HepG2 (cell line): Measurements from ENCODE around the gene USP5. TPM values are rescaled to one million over a fixed set of nuclear protein-coding genes. Genes with fewer than 3 reads are reported as not detected.

Experiments
- CAMTA2 ChIP-seq: sonication (generic); formaldehyde crosslinking; IDR thresholded peaks from 2 replicates; pipeline ENCODE4 v1.4.0; 2020; ENCODE audit warnings: mild to moderate bottlenecking, missing genetic modification reagents, borderline replicate concordance
- CBFB ChIP-seq: sonication (generic); formaldehyde crosslinking; IDR thresholded peaks from 2 replicates; pipeline ENCODE4 v1.4.0; 2020; ENCODE audit warnings: missing genetic modification reagents
- CREBL2 ChIP-seq: sonication (generic); formaldehyde crosslinking; IDR thresholded peaks from 2 replicates; pipeline ENCODE4 v1.8.1; 2023; ENCODE audit warnings: missing genetic modification reagents, mild to moderate bottlenecking, borderline replicate concordance
- FOSL1 ChIP-seq: sonication (generic); formaldehyde crosslinking; IDR thresholded peaks from 2 replicates; pipeline ENCODE4 v1.9.0; 2021; ENCODE audit warnings: missing genetic modification reagents, borderline replicate concordance
- IKZF5 ChIP-seq: IDR thresholded peaks from 2 replicates; pipeline ENCODE4 v1.6.1; 2018; ENCODE audit warnings: missing genetic modification reagents, mild to moderate bottlenecking, missing compliant biosample characterization
- IRX3 ChIP-seq: sonication (generic); formaldehyde crosslinking; IDR thresholded peaks from 2 replicates; pipeline ENCODE4 v1.8.1; 2023; ENCODE audit warnings: mild to moderate bottlenecking, low read depth, missing genetic modification reagents, borderline replicate concordance
- ISX ChIP-seq: sonication (generic); formaldehyde crosslinking; conservative IDR thresholded peaks from 2 replicates; pipeline ENCODE4 v1.5.0; 2020; ENCODE audit warnings: missing genetic modification reagents
- KAT7 ChIP-seq: IDR thresholded peaks from 2 replicates; pipeline ENCODE4 v1.6.1; 2018; ENCODE audit warnings: borderline replicate concordance, missing compliant biosample characterization
- NCOA5 ChIP-seq: sonication (generic); formaldehyde crosslinking; IDR thresholded peaks from 2 replicates; pipeline ENCODE4 v1.4.0; 2020; ENCODE audit warnings: missing genetic modification reagents
- NFKBIZ ChIP-seq: IDR thresholded peaks from 2 replicates; pipeline ENCODE4 v1.6.1; 2018; ENCODE audit warnings: missing genetic modification reagents, missing compliant biosample characterization
- PITX1 ChIP-seq: sonication (generic); formaldehyde crosslinking; IDR thresholded peaks from 2 replicates; pipeline ENCODE4 v1.5.1; 2020; ENCODE audit warnings: mild to moderate bottlenecking, missing genetic modification reagents
- SOX13 ChIP-seq, 3 experiments: fragments of 450-650 bp in 1 of 3; sonication (generic) in 1 of 3; formaldehyde crosslinking in 1 of 3; IDR thresholded peaks in 2 of 3; conservative IDR thresholded peaks in 1 of 3; 2 replicates each; pipeline versions ENCODE4 v1.5.0 to v1.6.1; 2016 to 2020; ENCODE audit warnings: antibody characterized with exemption in 1 of 3, mild to moderate bottlenecking in 1 of 3, missing compliant biosample characterization in 1 of 3, missing genetic modification reagents in 1 of 3, moderate library complexity in 1 of 3
- STAT6 ChIP-seq: sonication (generic); formaldehyde crosslinking; IDR thresholded peaks from 2 replicates; pipeline ENCODE4 v1.4.0; 2020; ENCODE audit warnings: missing genetic modification reagents, mild to moderate bottlenecking, borderline replicate concordance
- XBP1 ChIP-seq: sonication (generic); formaldehyde crosslinking; IDR thresholded peaks from 2 replicates; pipeline ENCODE4 v1.5.0; 2020; ENCODE audit warnings: missing genetic modification reagents
- YEATS2 ChIP-seq: sonication (generic); formaldehyde crosslinking; IDR thresholded peaks from 2 replicates; pipeline ENCODE4 v1.4.0; 2020; ENCODE audit warnings: missing genetic modification reagents, borderline replicate concordance
- ZC3H13 ChIP-seq: sonication (generic); formaldehyde crosslinking; IDR thresholded peaks from 2 replicates; pipeline ENCODE4 v1.8.1; 2023; ENCODE audit warnings: mild to moderate bottlenecking, missing genetic modification reagents, moderate library complexity
- ZFP36L2 ChIP-seq: sonication (generic); formaldehyde crosslinking; IDR thresholded peaks from 2 replicates; pipeline ENCODE4 v1.4.0; 2020; ENCODE audit warnings: missing genetic modification reagents
- ZKSCAN1 ChIP-seq: fragments of 150-350 bp; IDR thresholded peaks from 2 replicates; pipeline ENCODE4 v1.6.1; 2014; ENCODE audit warnings: low read length
- ZNF205 ChIP-seq: IDR thresholded peaks from 2 replicates; pipeline ENCODE4 v1.6.1; 2018; ENCODE audit warnings: missing biosample characterization, missing genetic modification reagents
- ZNF260 ChIP-seq: sonication (generic); formaldehyde crosslinking; IDR thresholded peaks from 2 replicates; pipeline ENCODE4 v1.4.0; 2020; ENCODE audit warnings: missing genetic modification reagents, low read depth, mild to moderate bottlenecking, borderline replicate concordance
- ZNF331 ChIP-seq: sonication (generic); formaldehyde crosslinking; IDR thresholded peaks from 2 replicates; pipeline ENCODE4 v1.4.0; 2020; ENCODE audit warnings: missing genetic modification reagents
- ZNF512 ChIP-seq: sonication (generic); formaldehyde crosslinking; IDR thresholded peaks from 2 replicates; pipeline ENCODE4 v1.4.0; 2020; ENCODE audit warnings: mild to moderate bottlenecking, missing genetic modification reagents
- ZNF75D ChIP-seq: sonication (generic); formaldehyde crosslinking; IDR thresholded peaks from 2 replicates; pipeline ENCODE4 v1.8.1; 2023; ENCODE audit warnings: missing genetic modification reagents, mild to moderate bottlenecking, borderline replicate concordance
- ZSCAN21 ChIP-seq: sonication (generic); formaldehyde crosslinking; IDR thresholded peaks from 2 replicates; pipeline ENCODE4 v1.8.0; 2022; ENCODE audit warnings: mild to moderate bottlenecking, missing genetic modification reagents, moderate library complexity, borderline replicate concordance
- polyA plus RNA-seq, 8 experiments: library from polyadenylated mRNA; depleted of rRNA in 3 of 8; stranded (reverse) in 7 of 8; unstranded in 1 of 8; fragments of >200 nt; fragmentation: Illumina TruSeq in 4 of 8; extraction: Trizol in 4 of 8; gene quantifications; 2 replicates each; pipeline versions ENCODE4 v1.2.1 to v1.2.3, GENCODE V29; 2011 to 2016; ENCODE audit warnings: low read depth in 4 of 8, missing spikeins in 1 of 8, mixed read lengths in 1 of 8; ENCODE audit not compliant: insufficient read depth in 1 of 8
- total RNA-seq, 5 experiments: library from RNA; depleted of rRNA; stranded (reverse); fragments of >200 nt; fragmentation: Illumina TruSeq; extraction: Trizol; gene quantifications; 2 replicates each; pipeline ENCODE4 v1.2.3, GENCODE V29; 2016; ENCODE audit warnings: low read depth in 1 of 5

USP5 gene
- total and polyA plus RNA-seq, 2 of the 13 experiments (the other 11 are each of a cell fraction or from before 2014, with no cell fraction given), result 39.6 to 56.0 TPM

GRCh38 chr12:6873094-6874014 lies 21.4 kb downstream of the USP5 start, which contains the start of gene SPSB2 (continued):
- TF ChIP-seq STAT6 (no peak), IKZF5 (CRISPR knock-in tag) (peak; percentile 61; the same call in 1 of the 2 replicates), ZNF75D (CRISPR knock-in tag) (no peak), PITX1 (CRISPR knock-in tag) (0 out of 2 replicates have a peak, but pooled peaks have one; percentile 31), ZFP36L2 (CRISPR knock-in tag) (no peak), NCOA5 (CRISPR knock-in tag) (no peak), KAT7 (CRISPR knock-in tag) (no peak), SOX13 (IDR thresholded peaks at IDR 0.05) (no peak), SOX13 (CRISPR knock-in tag; conservative IDR thresholded peaks at IDR 0.05 in 1 of 2, IDR thresholded peaks at IDR 0.05 in 1 of 2) (peak in 1 of 2 experiments; percentile 8; a peak in 1 of 4 replicates), YEATS2 (CRISPR knock-in tag) (peak; percentile 53; the same call in 1 of the 2 replicates), IRX3 (CRISPR knock-in tag) (no peak), ZC3H13 (CRISPR knock-in tag) (no peak), ISX (CRISPR knock-in tag) (no peak), CAMTA2 (CRISPR knock-in tag) (no peak), CREBL2 (CRISPR knock-in tag) (no peak), ZNF260 (CRISPR knock-in tag) (no peak), CBFB (no peak), ZNF512 (CRISPR knock-in tag) (no peak), FOSL1 (CRISPR knock-in tag) (no peak), ZSCAN21 (CRISPR knock-in tag) (no peak; the same call in 1 of the 2 replicates), ZNF205 (CRISPR knock-in tag) (peak; percentile 46; the same call in 1 of the 2 replicates), XBP1 (CRISPR knock-in tag) (no peak), ZNF331 (peak; percentile 47; the same call in 1 of the 2 replicates), ZKSCAN1 (no peak), NFKBIZ (peak; percentile 37; the same call in 1 of the 2 replicates)
